NCI-H524 treated with DMSO at 0.1 percent for 48 hours (cell line): ENCODE results near the gene CHN1.

ENCODE experiments used
- DNase-seq: peaks from one replicate; lab custom pipeline; 2025; lab: John Stamatoyannopoulos, UW

The CHN1 gene

DNA sequence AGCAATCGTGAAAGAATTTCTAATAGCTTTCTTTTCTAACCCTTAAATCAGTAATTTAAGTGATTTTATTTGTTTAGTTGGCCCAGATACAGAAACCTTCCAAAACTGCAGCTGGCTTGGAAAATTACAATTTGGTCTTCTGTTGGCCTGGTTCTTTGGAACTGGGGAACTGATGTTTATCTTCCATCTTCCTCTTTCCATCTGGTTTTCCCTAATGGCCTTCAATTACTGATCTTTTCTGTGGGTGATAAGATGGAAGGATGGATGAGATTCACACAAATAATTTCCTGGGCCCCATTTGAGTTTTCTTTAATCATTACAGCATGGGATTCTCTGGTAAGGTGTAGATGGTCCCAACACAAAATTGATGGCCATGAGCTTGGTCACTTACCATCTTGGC lies 134.4 kb downstream of the CHN1 start:
- no peak for DNase-seq

DNA sequence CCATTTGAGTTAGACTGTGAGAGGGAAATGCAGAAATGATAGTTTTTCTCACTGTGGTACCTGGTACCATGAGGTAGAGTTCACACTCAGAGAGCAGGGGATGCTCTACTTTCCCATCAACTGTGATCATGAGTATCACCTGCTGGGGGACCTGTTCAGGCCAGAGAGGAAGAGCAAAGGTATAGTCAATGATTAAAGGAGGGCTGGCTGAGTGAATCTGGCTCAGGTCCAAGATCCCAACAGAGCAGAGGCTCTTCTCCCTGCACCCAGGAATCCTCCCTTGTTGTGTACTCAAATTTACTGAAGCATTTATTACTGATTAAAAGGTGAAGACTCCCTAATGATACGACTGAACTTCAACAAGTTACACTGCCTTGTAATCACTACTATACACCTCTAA lies 136.3 kb downstream of the CHN1 start:
- DNase-seq: no peak

DNA sequence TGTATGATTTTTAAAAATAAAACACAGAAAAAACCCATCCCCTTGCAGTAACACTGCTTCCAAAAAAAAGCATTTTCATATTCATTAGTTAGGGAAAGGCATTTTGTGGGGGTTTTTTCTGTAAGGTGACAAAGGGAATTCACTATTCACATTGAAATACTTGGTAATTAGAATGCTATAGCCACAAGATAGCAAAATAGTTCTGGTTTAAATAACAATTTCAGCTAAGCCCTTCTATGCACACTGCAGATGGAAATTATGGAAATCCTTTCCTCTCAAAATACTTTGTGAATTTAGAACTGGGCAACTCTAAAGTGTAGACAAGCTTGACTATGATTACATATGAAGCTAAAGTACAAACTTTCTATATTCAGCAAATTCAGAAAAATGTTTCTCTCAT lies 138.8 kb downstream of the CHN1 start:
- no peak for DNase-seq

DNA sequence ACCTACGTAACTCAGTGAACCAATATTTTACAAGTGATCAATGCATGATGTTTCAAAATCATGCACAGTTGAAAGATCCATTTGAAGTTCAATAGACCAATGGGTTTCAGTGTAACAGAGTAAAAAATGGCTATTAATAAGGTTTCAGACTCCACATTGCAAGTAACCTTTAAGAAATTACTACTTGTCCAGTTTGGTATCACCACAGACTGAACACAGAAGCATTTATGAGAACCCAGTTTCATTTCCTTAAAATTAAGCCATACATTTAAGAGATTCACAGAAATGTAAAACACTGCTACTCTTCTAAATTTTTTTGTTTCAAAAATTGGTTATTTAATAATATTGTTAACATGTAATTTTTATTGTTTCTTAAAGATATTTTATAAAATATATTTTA lies 142.0 kb downstream of the CHN1 start:
- no peak for DNase-seq

DNA sequence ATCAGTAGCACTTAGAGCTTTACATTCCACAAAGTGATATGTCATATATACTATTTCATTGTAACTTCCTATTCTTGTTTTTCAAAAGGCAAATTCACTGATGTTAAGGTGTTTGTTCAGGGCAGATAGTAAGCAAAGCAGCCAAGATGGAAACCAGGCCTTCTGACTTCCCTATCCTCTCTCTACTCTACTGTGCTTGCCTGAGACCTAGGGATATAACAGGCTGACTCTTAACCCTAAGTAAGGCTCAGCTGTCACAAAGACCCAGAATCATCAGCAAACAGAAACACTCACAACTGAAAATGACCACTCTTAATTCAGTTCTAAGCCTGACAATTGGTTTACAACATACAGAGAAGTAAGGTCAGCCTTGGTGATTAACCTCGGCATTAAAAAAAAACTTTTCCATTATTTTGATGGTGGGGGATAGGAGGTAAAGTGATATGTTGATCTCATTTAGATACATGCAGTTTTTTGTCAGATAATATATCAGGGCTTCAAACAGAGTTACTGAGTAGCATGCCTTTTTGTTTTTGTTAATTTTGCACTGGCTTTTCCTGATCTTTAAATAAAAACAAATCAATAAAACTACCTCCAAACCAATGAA lies 145.5 kb downstream of the CHN1 start:
- DNase-seq: no peak

DNA sequence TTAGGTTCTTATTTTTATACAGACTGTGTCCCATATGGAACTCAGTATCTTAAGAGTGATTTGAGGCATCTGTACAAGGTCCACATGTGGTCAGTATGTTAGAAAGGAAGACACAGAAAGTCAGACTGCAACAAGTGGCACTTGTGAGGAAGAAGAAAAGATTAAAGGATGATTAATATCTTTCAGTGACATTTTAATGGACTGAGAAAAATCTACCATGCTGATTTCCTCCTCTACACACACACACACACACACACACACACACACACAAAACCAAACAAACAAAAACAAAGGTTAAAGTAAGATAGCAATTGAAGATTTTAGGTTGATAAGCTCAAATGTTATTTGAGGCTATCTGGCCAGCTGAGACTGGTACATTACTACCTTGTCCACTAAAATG lies 146.4 kb downstream of the CHN1 start:
- DNase-seq: no peak

DNA sequence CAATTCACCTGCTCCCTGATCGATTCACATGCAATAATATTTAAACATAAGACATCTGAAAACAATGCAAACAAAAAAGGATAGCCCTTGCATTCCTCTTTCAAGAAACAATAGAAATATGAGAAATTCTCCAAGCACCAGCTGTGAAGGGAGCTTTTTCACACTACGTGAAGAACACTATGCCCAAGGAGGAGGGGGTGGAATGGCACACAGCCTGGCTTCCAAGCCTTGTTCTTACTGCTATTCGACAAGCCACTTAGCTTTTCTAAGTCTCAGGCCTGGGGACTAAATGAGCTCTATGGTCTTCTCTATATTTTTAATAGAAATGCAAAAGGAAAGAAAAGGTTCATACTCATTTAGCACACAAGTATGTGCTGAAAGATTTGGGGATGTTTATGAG lies 148.7 kb downstream of the CHN1 start:
- no peak for DNase-seq

DNA sequence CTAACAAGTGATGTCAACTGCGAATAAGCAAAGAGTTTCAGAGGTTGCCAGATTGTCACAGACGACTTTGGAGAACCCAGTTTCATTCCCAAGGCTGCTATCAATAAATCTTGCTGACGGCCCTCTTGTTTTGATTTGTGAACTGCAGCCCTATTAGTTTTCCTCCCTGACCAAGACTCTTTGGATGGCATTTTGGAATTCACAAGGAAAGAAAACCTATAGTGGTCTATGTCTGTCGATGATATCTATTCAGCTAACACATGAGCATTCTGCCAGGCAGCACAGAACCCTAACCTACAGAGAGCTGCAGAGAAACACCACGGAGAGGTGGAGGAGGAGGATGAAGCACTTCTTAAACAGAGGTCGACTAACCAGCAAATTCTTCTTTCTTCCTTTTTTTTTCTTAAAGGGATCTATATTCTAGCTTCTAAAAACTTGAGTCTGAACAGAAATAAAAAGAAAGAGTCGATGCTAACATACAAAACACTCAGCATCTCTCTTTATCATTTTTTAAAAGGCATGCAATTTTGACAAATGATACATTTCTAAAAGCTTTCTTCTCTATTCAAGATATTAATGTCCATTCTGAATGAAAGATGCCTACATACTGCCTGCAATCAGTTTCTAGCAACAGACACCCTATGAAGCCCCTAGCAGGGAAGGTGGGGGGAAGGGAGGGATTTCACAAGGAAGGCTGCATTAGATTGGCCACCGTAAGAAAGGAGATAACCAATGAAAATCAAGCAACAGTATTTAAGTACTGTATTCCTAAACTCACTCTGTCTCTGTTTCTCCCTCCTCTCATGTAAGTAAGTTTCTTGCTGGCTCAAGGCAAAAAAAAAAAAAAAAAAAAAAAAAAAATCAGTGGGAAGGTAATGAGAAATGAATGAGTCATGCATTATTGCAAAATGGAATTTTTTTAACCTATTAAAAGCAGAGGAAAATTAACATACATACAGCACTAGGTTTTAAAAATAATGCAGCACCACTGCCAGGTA lies 157.9 kb downstream of the CHN1 start:
- peak; percentile 84 for DNase-seq

DNA sequence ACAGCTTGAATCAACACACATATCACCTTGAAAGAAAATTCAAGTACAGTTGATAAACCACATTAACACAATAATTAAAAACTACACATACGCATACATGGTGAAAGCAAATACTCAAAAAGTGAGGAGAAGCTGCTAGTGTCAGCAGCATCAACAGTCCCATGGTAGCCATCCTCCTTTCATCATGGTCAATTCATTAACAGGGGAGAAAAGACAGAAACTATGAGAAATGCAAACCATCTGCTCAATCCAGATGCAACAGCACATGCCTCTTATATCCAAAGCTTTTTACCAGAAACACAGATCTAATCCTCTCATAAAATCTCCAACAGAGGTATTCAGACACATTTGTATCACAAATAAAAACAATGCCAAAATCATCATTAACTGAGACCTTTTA lies 159.0 kb downstream of the CHN1 start:
- DNase-seq: peak; percentile 82

DNA sequence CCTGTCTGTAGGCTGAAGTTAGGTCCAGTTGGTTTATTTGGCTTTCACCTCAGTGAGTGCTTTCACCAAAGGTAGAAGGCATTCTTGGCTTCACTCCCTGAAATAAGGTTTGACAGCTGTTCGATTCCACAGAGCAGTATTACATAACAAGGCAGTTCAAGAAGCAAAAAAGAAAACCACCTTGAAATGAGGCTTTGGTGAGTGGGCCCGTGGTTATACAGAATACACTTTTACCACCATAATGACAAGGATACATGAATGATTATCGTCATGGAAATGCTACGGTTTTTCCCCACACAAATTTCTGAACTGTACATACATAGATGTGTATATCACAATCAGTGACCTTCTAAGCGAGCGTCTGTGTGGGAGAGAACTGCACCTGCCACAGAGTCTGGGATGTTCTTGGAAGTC lies 160.9 kb downstream of the CHN1 start:
- DNase-seq: peak; percentile 17

DNA sequence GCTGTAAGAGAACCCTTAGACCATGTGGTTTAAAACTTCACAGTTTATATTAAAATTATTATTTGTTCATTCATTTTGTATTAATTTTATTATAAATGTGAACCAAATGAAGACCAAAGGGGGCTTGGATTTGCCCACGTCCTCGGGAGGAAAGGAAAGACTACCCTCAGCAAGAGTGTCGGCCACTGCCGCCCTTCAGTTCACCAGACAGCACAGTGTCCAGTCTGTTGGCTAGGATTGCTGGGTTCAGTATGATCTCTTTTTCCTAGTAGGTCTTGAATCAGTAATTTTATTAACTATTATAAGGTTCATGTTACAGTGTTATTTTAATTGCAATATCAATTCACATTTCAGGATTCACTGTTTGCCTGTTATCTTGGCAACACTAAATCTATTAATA lies 162.7 kb downstream of the CHN1 start:
- no peak for DNase-seq

DNA sequence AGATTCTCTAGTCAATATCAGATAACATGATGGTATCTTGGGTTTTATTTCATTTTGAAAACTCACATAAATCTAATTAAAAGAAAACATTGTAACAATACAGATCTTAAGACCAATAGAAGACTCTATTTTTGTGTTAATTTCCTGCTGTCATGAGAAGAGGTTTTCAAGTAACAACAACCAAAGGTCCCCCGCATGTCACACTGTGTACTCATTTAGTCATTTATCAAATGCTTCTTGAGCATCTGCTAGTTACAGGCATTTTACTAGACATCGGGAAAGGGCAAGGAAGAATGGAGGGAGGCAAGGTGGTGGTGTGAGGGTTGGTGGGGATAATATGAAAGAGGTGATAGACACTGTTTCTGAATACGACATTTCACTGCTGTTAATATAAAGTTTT lies 163.2 kb downstream of the CHN1 start:
- no peak for DNase-seq

DNA sequence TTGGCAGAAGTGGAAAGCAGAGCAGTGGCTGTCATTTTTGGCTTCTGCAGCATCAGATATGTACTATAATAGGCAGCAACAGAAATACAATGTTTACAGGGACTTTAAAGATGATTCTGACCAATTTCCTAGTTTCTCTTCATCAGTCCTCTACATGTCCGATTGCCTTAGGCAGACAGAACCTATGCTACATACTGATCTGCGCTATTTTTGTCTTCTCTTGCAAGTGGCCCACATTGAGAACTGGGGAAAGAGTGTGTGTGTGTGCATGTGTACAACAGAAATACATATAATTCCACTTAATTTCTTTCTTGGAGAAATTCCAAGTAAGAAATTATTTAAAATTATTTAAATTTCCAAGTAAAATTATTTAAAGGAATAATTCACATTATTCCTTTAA lies 163.8 kb downstream of the CHN1 start:
- DNase-seq: no peak

DNA sequence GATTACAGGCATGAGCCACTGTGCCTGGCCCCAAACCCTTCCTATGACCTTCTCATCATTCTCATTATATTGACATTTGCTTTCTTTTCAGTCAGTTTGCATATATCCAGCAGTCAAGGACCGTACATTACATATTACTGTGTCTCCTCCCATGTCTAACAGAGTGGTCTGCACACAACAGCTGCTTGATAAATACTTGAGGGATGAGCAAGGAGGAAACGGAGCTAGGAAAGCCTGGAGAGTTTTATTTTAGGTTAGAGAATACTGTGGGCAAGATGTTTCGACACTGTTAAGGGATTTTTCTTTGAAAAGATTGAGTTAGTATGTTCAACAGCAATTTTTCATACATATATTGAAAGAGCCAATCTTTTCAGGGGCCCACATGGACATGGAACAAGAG lies 164.7 kb downstream of the CHN1 start:
- peak; percentile 26 for DNase-seq

DNA sequence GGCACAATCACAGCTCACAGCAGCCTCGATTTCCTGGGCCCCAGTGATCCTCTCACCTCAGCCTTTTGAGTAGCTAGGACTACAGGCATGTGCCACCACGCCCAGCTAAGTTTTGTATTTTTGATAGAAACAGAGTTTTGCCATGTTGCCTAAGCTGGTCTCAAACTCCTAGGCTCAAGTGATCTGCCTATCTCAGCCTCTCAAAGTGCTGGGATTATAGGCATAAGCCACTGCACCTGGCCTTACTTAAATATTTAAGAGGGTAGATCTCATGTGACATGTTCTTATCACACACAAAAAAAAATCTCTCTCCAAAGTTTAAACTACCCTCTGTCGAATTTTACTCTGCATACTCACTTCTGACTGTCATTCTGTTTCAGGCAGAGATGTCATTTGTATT lies 165.5 kb downstream of the CHN1 start:
- DNase-seq: peak; percentile 47

DNA sequence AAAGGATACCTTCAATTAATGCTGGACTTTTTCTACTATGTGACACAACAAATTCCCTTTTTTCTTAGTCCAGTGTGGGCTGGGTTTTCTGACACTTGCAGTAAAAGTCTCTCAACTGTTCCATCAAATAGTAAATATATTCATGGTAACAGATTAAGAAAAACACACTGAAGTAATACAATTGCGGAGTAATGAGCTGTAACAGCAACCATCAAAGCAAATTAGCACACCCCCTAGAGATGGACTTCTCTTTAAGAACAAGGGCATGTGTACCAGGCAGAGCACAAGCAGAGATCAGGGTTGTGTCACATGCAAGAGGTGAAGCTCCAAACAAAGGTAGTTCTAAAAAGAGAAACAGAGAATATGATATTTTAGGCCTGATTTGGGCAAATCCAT lies 168.2 kb downstream of the CHN1 start:
- DNase-seq: no peak

DNA sequence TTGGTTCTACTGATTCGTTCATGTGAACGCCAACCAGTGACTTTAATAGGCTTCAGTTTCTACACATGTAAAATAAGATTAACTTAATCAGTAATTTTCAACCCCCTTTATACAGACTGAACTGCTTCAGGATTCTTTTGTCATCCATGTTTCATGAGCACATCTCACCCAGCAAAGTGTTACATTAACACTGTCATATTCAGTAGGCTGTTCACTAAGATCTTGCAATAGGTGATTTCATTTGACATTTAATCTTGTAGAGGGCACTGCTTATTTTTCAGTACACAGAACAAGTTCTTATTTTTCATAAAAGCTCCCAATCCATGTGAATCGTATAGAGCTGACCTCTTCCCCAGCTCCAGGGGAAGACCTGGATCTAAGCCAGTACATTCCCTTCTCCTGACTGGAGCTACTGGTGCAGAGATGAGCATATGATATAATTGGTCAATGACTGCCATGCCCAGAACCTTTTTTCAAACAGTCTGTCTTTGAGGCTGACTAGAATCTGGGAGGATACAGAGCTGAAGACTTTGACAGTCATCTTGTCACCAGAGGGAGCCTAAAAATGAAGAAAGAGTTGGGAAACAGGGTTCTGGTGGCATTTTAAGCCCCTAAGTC lies 168.7 kb downstream of the CHN1 start:
- no peak for DNase-seq

DNA sequence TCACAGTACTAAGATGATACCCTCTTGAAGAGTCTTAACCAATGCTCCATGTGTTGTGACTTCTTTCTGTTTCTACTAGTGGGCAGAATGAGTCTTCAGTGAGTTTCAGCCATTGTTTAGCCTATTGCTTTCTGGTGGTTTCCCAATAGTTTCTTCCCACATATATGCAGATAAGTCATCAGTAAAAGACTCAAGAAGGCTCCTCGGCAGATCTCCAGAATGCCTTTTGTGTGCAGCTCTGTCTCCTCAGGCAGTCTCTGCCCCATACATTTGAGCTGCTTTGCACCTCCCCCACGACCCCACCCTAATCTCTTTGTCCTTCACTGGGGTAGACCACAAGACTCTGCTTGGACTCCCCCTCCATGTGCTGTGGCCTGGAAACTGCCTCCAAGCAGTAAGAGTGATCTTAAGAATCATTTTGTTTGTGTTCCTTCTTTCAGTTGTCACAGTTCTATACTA lies 169.4 kb downstream of the CHN1 start:
- DNase-seq: no peak

DNA sequence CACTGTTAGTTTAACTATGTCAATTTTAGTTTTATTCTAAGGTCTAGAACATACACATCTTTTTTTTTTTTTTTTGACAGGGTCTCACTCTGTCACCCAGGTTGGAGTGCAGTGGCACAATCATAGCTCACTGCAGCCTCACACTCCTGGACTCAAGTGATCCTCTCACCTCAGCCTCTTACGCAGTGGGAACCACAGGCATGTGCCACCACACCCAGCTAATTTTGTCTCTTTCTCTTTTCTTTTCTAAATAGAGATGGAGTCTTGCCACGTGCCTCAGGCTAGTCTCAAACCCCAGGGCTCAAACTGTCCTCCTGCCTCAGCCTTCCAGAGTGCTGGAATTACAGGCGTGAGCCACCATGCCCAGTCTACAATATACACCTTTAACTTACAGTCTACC lies 171.4 kb downstream of the CHN1 start:
- no peak for DNase-seq

DNA sequence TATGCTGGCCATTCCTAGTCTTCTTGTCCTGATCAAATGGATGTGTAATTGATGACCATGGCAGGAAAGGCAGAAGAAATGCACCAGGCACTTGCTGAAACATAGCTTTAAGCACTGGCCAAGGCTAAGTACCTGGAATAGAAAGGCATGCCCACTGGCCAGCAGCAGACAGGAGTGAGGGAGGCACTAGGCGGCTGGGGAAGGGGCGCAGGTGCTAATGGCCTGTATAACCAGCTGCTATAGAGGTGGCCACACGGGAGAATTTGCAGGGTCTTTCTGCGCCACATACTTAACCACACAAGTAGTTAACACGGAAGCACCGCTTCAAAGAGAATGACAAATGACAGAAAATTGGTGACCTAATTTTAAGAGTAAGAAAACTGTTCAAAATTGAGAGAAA lies 174.6 kb downstream of the CHN1 start:
- DNase-seq: no peak

DNA sequence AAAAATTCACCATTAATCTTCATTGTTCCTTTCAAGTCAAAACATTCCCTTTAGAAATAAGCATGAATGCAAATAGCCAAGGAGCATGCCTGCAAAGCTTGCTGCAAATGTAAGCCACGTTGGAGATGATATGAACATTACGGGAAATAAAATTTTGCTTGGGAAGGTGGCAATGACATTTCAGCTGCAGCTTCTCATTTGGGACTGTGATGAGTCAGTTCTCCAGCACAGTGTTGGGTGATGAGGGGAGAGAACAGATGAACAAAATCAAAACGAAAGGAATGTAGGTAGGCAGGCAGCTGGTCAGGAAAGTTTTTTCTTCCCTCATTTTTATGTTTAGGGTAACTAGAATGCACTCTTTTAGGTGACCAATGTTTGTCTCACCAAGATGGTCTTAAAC lies 175.6 kb downstream of the CHN1 start:
- no peak for DNase-seq

DNA sequence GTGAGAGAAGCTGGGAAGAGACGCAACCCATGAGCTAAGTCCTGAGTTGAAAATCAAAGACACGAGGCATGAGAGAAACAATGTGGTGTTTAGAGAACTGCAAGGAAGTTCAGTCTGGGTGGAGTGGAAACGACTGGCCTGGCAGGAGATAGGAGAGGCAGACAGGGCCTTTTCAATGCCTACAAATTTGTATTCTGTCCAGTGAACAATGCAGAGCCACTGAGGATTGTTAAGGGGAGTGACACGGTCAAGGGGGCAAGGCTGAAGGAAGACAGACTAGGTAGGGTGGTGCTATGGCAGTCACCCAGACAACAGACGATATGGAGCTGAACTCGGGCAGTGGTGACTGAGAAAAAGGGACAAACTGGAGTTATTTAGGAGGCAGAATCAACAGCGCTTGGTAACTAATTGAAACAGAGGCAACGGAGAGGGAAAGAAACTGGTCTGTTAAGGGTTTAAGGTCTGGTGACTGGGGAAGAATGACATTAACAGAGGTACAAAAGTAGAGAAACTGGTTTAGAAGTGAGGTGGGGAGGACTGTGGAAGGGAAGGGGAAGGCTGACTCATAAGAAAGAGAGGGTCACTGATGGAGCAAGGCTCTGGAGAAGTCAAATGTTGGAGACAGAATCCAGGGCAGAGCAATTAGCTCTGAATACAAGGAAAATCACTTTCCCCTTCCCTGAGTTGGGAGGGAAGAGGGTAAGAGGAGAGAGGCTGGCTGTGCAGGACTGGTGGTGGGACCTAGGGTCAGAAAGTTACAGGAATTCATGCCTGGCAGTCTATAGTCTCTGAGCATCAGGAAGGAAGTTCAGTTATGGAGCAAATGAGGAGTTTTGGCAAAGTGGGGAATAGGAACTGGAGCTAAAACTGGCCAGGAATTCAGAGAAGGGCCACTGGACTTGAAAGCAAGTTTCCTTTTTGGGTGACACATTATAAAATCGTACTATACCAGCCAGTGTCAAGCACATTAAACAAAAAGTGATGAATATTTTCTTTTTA lies 177.5 kb downstream of the CHN1 start:
- no peak for DNase-seq
